GM20000 (cell line): ENCODE measurements around the gene FGF6.

Source experiments
- DNase-seq: peaks from one replicate; pipeline ENCODE4 v3.0.0; 2012; ENCODE audit warnings: low spot score
- TF ChIP-seq, protein P1 (sequence below): IDR thresholded peaks from 2 replicates; pipeline ENCODE4 v1.5.1; 2012; ENCODE audit warnings: mild to moderate bottlenecking, control low read depth; ENCODE audit errors: extremely low read depth, missing control alignments

Gene FGF6, protein sequence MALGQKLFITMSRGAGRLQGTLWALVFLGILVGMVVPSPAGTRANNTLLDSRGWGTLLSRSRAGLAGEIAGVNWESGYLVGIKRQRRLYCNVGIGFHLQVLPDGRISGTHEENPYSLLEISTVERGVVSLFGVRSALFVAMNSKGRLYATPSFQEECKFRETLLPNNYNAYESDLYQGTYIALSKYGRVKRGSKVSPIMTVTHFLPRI

DNA sequence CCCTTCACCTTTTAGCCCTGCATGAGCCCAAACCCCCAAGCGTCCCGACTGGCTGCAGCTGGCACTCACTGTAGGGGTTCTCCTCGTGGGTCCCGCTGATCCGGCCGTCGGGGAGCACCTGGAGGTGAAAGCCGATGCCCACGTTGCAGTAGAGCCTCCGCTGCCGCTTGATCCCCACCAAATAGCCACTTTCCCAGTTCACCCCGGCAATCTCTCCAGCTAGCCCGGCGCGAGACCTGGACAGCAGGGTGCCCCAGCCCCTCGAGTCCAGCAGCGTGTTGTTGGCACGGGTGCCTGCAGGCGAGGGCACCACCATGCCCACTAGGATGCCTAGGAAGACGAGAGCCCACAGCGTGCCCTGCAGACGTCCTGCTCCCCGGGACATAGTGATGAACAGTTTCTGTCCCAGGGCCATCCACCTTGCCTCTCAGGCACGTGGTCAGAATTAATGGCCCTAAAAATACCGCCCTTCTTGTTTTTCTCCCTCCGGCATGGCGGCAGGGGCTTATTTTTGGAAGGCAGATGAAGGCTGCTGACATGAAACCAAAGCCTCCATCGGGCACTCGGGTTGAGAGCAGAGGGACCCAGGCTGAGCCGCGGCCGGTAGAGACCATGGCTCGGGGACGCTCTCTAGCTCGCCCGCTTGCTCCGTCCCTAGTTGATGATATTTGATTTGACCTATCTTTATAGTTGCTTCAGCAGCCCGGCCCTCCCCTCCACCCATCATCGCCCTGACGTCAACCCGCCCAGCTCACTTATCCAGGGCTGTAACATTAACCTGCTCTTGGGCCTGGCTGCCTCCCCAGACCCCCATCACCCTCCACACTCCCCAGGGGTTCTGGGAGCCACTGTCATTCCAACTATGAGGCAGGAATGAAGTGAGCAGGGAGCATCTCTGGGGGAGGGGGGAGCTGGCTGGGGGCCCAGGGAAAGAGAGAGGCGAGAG is at the start of gene FGF6:
FGF6 (minus strand) TSS at position 660 of the 946 bp plus-strand sequence; CDS start at position 415, 245 bp downstream.
- no peak for DNase-seq
- TF ChIP-seq, protein P1, sequence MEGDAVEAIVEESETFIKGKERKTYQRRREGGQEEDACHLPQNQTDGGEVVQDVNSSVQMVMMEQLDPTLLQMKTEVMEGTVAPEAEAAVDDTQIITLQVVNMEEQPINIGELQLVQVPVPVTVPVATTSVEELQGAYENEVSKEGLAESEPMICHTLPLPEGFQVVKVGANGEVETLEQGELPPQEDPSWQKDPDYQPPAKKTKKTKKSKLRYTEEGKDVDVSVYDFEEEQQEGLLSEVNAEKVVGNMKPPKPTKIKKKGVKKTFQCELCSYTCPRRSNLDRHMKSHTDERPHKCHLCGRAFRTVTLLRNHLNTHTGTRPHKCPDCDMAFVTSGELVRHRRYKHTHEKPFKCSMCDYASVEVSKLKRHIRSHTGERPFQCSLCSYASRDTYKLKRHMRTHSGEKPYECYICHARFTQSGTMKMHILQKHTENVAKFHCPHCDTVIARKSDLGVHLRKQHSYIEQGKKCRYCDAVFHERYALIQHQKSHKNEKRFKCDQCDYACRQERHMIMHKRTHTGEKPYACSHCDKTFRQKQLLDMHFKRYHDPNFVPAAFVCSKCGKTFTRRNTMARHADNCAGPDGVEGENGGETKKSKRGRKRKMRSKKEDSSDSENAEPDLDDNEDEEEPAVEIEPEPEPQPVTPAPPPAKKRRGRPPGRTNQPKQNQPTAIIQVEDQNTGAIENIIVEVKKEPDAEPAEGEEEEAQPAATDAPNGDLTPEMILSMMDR: no peak

DNA sequence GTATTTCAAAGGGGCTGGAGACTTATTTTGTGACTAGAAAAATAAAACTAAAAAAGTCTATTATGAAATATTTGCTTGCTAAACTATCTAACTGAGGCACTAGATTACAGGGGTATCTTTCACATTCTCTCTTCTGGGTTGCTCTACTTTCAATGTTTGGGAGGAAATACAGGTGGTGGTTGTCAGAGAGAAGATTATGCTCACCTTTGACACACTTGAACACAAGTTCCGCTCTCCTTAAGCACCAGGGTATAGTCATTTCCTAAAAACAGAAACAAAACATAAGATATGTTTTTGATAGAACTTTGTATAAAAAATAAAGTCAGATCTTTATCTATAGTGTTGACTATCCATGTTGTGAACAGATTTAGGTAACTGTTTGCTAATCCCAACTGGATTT is 45.4 kb upstream of the FGF6 start:
- no peak for DNase-seq

DNA sequence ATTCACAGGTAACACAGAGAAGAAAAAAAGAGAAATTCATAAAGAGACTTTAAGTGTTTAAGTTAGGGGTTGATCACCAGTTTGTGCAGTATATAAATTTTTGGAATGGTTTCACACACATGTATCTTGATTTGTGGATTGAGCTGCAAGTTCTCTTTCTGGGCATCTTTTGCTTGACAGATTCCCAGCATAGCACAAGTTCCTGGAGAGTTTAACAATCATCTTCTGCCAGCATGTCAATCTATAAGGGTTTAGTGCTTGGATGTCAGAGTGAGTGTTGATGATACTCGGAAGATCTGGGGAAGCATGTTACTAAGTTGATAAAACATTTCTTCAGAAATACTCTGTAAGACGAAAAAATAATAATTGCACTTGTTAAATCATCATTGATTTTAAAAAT is 43.9 kb upstream of the FGF6 start:
- TF ChIP-seq, protein P1: no peak
- no peak for DNase-seq

More for the DNA sequence above, 45.4 kb upstream of the FGF6 start:
- TF ChIP-seq, protein P1: no peak

DNA sequence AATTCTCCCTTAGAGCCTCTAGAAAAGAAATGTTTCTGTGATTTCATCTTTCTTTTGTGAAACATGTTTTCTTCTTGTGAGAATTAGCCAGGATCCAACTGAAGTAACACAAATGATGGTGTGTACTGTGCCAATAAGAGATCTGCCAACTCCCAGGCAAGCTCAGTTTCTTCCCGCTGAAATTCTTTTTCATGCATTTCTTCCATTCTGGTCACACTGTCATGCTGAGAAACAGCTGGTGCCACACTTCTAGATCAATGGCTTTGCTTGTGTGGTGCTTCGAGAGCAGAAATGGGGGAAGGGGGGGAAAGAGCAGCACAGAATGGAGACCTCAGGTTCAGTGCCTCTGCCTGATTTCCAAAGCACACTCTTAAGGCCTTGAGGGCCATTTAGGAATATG is 41.4 kb upstream of the FGF6 start:
- TF ChIP-seq, protein P1: no peak

DNA sequence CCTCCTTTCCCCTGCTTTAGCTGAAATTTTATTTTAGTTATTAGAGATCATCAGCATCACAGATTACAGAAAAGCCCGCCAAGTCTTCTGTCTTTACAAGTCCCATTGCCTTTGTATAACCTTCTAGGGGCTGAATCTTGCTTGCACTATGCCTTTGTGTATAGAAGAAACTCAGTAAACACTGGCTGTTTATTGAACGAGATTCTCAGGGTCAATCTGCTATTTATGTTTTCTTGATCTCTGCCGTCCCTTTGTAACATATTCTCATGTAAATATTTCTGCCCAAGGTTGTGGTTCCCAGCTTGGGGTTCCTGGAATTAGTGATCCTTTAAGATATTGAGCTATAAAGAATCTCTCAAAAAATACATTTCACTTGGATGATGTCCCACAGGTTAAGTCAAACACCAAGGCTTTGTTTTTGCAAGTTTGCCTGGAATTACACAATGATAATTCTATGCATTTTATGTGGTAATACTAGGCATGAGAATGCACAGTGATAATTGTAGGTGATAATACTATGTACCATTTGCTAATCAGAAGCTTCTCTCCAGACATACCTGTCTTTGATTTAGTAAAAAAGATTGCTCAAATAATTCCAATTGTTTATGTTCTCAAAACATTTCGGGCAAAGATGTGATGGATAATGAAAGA is 40.6 kb upstream of the FGF6 start:
- DNase-seq: no peak
- TF ChIP-seq, protein P1: no peak

More for the DNA sequence above, 41.4 kb upstream of the FGF6 start:
- DNase-seq: no peak

DNA sequence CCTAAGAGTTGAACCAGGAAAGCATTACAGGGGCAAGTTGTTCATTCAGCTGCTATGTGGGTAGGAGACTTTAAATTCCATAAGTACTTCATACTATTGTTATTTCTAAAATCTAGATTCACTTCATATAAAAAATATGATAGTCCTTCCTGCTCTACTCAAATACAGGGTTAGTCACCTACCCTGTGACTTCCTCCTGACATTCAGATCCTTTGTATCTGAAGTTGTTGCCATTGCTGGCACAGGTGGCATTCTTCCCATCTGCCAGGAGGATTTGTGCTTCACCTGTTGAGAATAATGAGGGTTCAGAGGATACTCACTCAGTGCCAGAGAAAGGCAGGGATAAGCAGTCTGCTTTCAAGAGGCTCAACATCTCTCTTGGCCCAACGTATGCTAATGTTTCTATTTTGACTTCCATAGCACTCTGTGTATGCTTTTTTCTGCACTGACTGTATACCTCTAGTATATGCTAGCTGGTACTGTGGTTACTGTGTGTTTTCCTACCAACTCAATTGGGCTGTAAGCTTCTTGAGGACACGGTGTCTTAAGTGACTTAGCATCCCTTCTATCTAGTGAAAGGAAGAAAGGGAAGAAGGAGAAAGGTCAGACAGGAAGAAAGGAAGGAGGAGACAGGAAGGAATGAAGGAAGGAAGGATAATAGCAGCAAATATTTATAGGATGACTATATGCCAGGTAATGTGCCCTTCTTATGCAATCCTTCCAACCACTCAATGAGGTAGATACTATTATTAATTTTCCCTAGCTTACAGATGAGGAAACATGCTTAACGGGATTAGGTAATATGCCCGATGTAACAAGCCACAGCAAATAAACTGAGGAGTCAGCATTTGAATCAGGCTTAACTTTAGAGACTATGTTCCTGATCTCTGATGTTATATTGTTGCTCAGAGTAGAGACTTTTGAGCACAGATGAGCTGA is 38.5 kb upstream of the FGF6 start:
- TF ChIP-seq, protein P1: no peak
- no peak for DNase-seq
